Activated CD8-positive, alpha-beta memory T cell treated with anti-CD3 and anti-CD28 coated beads, Interleukin-2, amount 50 U/mL, for 1 hour (primary cell): ENCODE results near the gene RTL3.
"Not testable (repeated sequence)": the region's sequence is repeated elsewhere in the genome, so short reads cannot be mapped to it uniquely, and the experiment has no call there.

Experiments used
- DNase-seq: peaks from one replicate; pipeline ENCODE4 v3.0.0-alpha.2; 2020; ENCODE audit errors: extremely low read depth

The RTL3 gene

GRCh38 chrX:78658845-78659744 lies at the start of gene RTL3:
Gene RTL3 (minus strand): TSS chrX:78659328. CDS start chrX:78658420, 908 bp downstream.
- no peak for DNase-seq

GRCh38 chrX:78708816-78709215 lies 49.7 kb upstream of the RTL3 start:
- no peak for DNase-seq

GRCh38 chrX:78708262-78708661 lies 49.1 kb upstream of the RTL3 start:
- DNase-seq, result no peak

GRCh38 chrX:78706071-78706470 lies 46.9 kb upstream of the RTL3 start:
- no peak for DNase-seq

- no peak for DNase-seq
Observed at GRCh38 chrX:78693536-78693935, 34.4 kb upstream of the RTL3 start.

- no peak for DNase-seq
Observed at GRCh38 chrX:78693012-78693411, 33.9 kb upstream of the RTL3 start.

- no peak for DNase-seq
Observed at GRCh38 chrX:78687586-78687985, 28.5 kb upstream of the RTL3 start.

GRCh38 chrX:78673246-78673645 lies 14.1 kb upstream of the RTL3 start:
- DNase-seq, result no peak

- no peak for DNase-seq
Observed at GRCh38 chrX:78665342-78665741, 6.2 kb upstream of the RTL3 start.

GRCh38 chrX:78661836-78662235 lies 2.7 kb upstream of the RTL3 start:
- DNase-seq, result no peak

GRCh38 chrX:78659955-78660354 lies 827 bp upstream of the RTL3 start:
- no peak for DNase-seq

- DNase-seq, result no peak
Observed at GRCh38 chrX:78658414-78658813, 714 bp downstream of the RTL3 start.

- DNase-seq, result no peak
Observed at GRCh38 chrX:78655642-78656041, 3.5 kb downstream of the RTL3 start.

- no peak for DNase-seq
Observed at GRCh38 chrX:78653118-78653822, 5.9 kb downstream of the RTL3 start.

- no peak for DNase-seq
Observed at GRCh38 chrX:78650906-78651437, 8.2 kb downstream of the RTL3 start.

- no peak for DNase-seq
Observed at GRCh38 chrX:78643874-78644273, 15.3 kb downstream of the RTL3 start.

- no peak for DNase-seq
Observed at GRCh38 chrX:78643096-78643495, 16.0 kb downstream of the RTL3 start.

- DNase-seq, result not testable (repeated sequence)
Observed at GRCh38 chrX:78636096-78636495, 23.0 kb downstream of the RTL3 start.

GRCh38 chrX:78624962-78625909 lies 33.9 kb downstream of the RTL3 start:
- DNase-seq, result no peak

GRCh38 chrX:78624426-78624825 lies 34.7 kb downstream of the RTL3 start:
- no peak for DNase-seq

GRCh38 chrX:78622831-78623230 lies 36.3 kb downstream of the RTL3 start:
- DNase-seq, result no peak

- no peak for DNase-seq
Observed at GRCh38 chrX:78619834-78620233, 39.3 kb downstream of the RTL3 start.
